PC-9 (cell line): ENCODE results near the gene JAG1.

Source experiments
- CTCF ChIP-seq: fragments of 200-600 bp; sonication (generic); conservative IDR thresholded peaks from 2 replicates; pipeline ENCODE4 v1.6.1; 2017; ENCODE audit warnings: mixed run types, antibody characterized with exemption, mild to moderate bottlenecking, moderate library complexity
- EZH2 ChIP-seq: fragments of 200-600 bp; sonication (generic); IDR thresholded peaks from 2 replicates; pipeline ENCODE4 v1.8.0; 2017; ENCODE audit warnings: antibody characterized with exemption, low read depth

GRCh38 chr20:10644458-10645204 lies 29.2 kb downstream of the JAG1 start:
- no peak for TF ChIP-seq CTCF
- TF ChIP-seq EZH2 = no peak
